KMS-11 (cell line): ENCODE measurements around the gene PLAGL2.
"Not testable (repeated sequence)": the region's sequence is repeated elsewhere in the genome, so short reads cannot be mapped to it uniquely, and the experiment has no call there.

Experiments
- H2AFZ ChIP-seq: fragments of 200-600 bp; sonication (generic); 2 replicates; pipeline ENCODE4 v1.6.1; 2016; ENCODE audit warnings: antibody characterized with exemption, mixed run types, low read depth
- H3K27ac ChIP-seq: fragments of 200-600 bp; sonication (generic); 2 replicates; pipeline ENCODE4 v1.6.1; 2016; ENCODE audit warnings: mild to moderate bottlenecking, mixed run types
- H3K27me3 ChIP-seq: fragments of 200-600 bp; sonication (generic); 2 replicates; pipeline ENCODE4 v1.6.1; 2017; ENCODE audit warnings: mild to moderate bottlenecking, low read depth, mixed run types, moderate library complexity; ENCODE audit not compliant: insufficient read depth
- H3K36me3 ChIP-seq: fragments of 200-600 bp; sonication (generic); 2 replicates; pipeline ENCODE4 v1.6.1; 2017; ENCODE audit warnings: mild to moderate bottlenecking, mixed run types; ENCODE audit not compliant: insufficient read depth
- H3K4me1 ChIP-seq: fragments of 200-600 bp; sonication (generic); 2 replicates; pipeline ENCODE4 v1.6.1; 2016; ENCODE audit warnings: mild to moderate bottlenecking, low read depth, mixed run types; ENCODE audit not compliant: poor library complexity, severe bottlenecking
- H3K4me2 ChIP-seq: fragments of 200-600 bp; sonication (generic); 2 replicates; pipeline ENCODE4 v1.7.0; 2016; ENCODE audit warnings: mild to moderate bottlenecking, mixed run types
- H3K4me3 ChIP-seq: fragments of 200-600 bp; sonication (generic); IDR thresholded peaks from 2 replicates; pipeline ENCODE4 v1.6.1; 2017; ENCODE audit warnings: low read depth, low read length, mixed read lengths; ENCODE audit not compliant: insufficient read depth
- H3K79me2 ChIP-seq: fragments of 200-600 bp; sonication (generic); 2 replicates; pipeline ENCODE4 v1.6.1; 2016; ENCODE audit warnings: low read depth, mixed run types; ENCODE audit not compliant: insufficient read depth
- H3K9ac ChIP-seq: fragments of 200-600 bp; sonication (generic); 2 replicates; pipeline ENCODE4 v1.6.1; 2016; ENCODE audit warnings: mild to moderate bottlenecking, mixed run types
- H4K20me1 ChIP-seq: fragments of 200-600 bp; sonication (generic); 2 replicates; pipeline ENCODE4 v1.6.1; 2016; ENCODE audit warnings: mild to moderate bottlenecking, mixed run types; ENCODE audit not compliant: insufficient read depth
- CTCF ChIP-seq: fragments of 200-600 bp; sonication (generic); conservative IDR thresholded peaks from 2 replicates; pipeline ENCODE4 v1.6.1; 2017; ENCODE audit warnings: low read depth, mild to moderate bottlenecking, antibody characterized with exemption, low read length, moderate library complexity, mixed read lengths

Gene PLAGL2

GRCh38 chr20:32199006-32199405 is 8.5 kb downstream of the PLAGL2 start:
- no peak overlapping the region for H3K9ac ChIP-seq
- no peak overlapping the region for H2AFZ ChIP-seq
- no peaks in the 10 kb centered on the region for H3K27me3 ChIP-seq
- H3K4me3 ChIP-seq: no peak overlapping the region
- H3K27ac ChIP-seq: no peak overlapping the region
- peaks cover 24% of the 10 kb centered on the region; the same call in 1 of the 2 replicates for H3K79me2 ChIP-seq
- no peak overlapping the region for H3K4me2 ChIP-seq
- H3K36me3 ChIP-seq: peaks cover 9% of the 10 kb centered on the region; the same call in 1 of the 2 replicates
- peaks cover 6% of the 10 kb centered on the region; the same call in 1 of the 2 replicates for H4K20me1 ChIP-seq
- TF ChIP-seq CTCF: no peak
- H3K4me1 ChIP-seq: peaks cover 11% of the 10 kb centered on the region

GRCh38 chr20:32197136-32197535 is 10.4 kb downstream of the PLAGL2 start:
- H3K36me3 ChIP-seq, H3K4me3 ChIP-seq, H3K4me1 ChIP-seq, H4K20me1 ChIP-seq, H3K27ac ChIP-seq, H2AFZ ChIP-seq, H3K9ac ChIP-seq, H3K79me2 ChIP-seq, H3K4me2 ChIP-seq, H3K27me3 ChIP-seq: not testable (repeated sequence)

GRCh38 chr20:32196613-32197012 is 10.9 kb downstream of the PLAGL2 start:
- H3K36me3 ChIP-seq, H3K27ac ChIP-seq, H3K27me3 ChIP-seq, H3K4me2 ChIP-seq, H4K20me1 ChIP-seq, H3K79me2 ChIP-seq, H3K9ac ChIP-seq, H2AFZ ChIP-seq, H3K4me1 ChIP-seq, H3K4me3 ChIP-seq: not testable (repeated sequence)

GRCh38 chr20:32195581-32195980 is 12.0 kb downstream of the PLAGL2 start:
- no peaks in the 10 kb centered on the region for H4K20me1 ChIP-seq
- no peaks in the 10 kb centered on the region; the same call in 1 of the 2 replicates for H3K36me3 ChIP-seq

GRCh38 chr20:32193996-32194395 is 13.5 kb downstream of the PLAGL2 start:
- H4K20me1 ChIP-seq: no peaks in the 10 kb centered on the region
- H3K27ac ChIP-seq: no peak overlapping the region
- H3K27me3 ChIP-seq: no peaks in the 10 kb centered on the region
- H2AFZ ChIP-seq: no peak overlapping the region
- no peak overlapping the region for H3K4me2 ChIP-seq
- no peak overlapping the region for H3K9ac ChIP-seq
- no peaks in the 10 kb centered on the region for H3K4me1 ChIP-seq
- H3K36me3 ChIP-seq: no peaks in the 10 kb centered on the region
- no peak for TF ChIP-seq CTCF
- no peak overlapping the region for H3K4me3 ChIP-seq
- H3K79me2 ChIP-seq: no peaks in the 10 kb centered on the region

More at GRCh38 chr20:32195581-32195980, 12.0 kb downstream of the PLAGL2 start:
- H3K4me1 ChIP-seq: no peaks in the 10 kb centered on the region
- H3K4me2 ChIP-seq: no peak overlapping the region
- H3K27ac ChIP-seq: no peak overlapping the region
- no peak overlapping the region for H3K9ac ChIP-seq
- H3K79me2 ChIP-seq: no peaks in the 10 kb centered on the region
- no peak overlapping the region for H3K4me3 ChIP-seq
- H3K27me3 ChIP-seq: no peaks in the 10 kb centered on the region
- TF ChIP-seq CTCF: no peak
- no peak overlapping the region for H2AFZ ChIP-seq

GRCh38 chr20:32193336-32193735 is 14.2 kb downstream of the PLAGL2 start:
- H3K27ac ChIP-seq, H2AFZ ChIP-seq, H3K79me2 ChIP-seq, H3K4me2 ChIP-seq, H4K20me1 ChIP-seq, H3K9ac ChIP-seq, H3K4me1 ChIP-seq, H3K36me3 ChIP-seq, H3K4me3 ChIP-seq, H3K27me3 ChIP-seq: not testable (repeated sequence)
